HCT116 (cell line): Measurements from ENCODE around the gene TMEM238L.

Source experiments
- POLR2AphosphoS5 ChIP-seq: IDR thresholded peaks from 2 replicates; pipeline ENCODE4 v1.6.1; 2011; ENCODE audit warnings: mild to moderate bottlenecking, low read depth, low read length, moderate library complexity
- TF ChIP-seq, protein P1 (sequence below), 3 experiments: fragments of 200-600 bp in 1 of 3; sonication (generic) in 1 of 3; IDR thresholded peaks in 2 of 3; conservative IDR thresholded peaks in 1 of 3; 2 replicates each; pipeline ENCODE4 v1.5.1; 2012 to 2017; ENCODE audit warnings: low read depth in 2 of 3, low read length in 2 of 3, antibody characterized with exemption in 1 of 3, borderline replicate concordance in 1 of 3, control low read depth in 1 of 3, mild to moderate bottlenecking in 1 of 3, mixed read lengths in 1 of 3, mixed run types in 1 of 3, moderate library complexity in 1 of 3; ENCODE audit not compliant: insufficient read depth in 1 of 3
- TF ChIP-seq, protein P2 (sequence below): IDR thresholded peaks from 2 replicates; pipeline ENCODE4 v1.6.1; 2011; ENCODE audit warnings: mild to moderate bottlenecking, low read length, moderate library complexity; ENCODE audit not compliant: insufficient replicate concordance; ENCODE audit errors: extremely low read depth

- TF ChIP-seq, protein P1, sequence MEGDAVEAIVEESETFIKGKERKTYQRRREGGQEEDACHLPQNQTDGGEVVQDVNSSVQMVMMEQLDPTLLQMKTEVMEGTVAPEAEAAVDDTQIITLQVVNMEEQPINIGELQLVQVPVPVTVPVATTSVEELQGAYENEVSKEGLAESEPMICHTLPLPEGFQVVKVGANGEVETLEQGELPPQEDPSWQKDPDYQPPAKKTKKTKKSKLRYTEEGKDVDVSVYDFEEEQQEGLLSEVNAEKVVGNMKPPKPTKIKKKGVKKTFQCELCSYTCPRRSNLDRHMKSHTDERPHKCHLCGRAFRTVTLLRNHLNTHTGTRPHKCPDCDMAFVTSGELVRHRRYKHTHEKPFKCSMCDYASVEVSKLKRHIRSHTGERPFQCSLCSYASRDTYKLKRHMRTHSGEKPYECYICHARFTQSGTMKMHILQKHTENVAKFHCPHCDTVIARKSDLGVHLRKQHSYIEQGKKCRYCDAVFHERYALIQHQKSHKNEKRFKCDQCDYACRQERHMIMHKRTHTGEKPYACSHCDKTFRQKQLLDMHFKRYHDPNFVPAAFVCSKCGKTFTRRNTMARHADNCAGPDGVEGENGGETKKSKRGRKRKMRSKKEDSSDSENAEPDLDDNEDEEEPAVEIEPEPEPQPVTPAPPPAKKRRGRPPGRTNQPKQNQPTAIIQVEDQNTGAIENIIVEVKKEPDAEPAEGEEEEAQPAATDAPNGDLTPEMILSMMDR (IDR thresholded peaks at IDR 0.05 in 2 of 3, conservative IDR thresholded peaks at IDR 0.05 in 1 of 3; ENCODE audit: borderline replicate concordance in 1 of 3, insufficient read depth in 1 of 3, low read depth in 2 of 3, low read length in 2 of 3): no peak
- TF ChIP-seq POLR2AphosphoS5: no peak
- TF ChIP-seq, protein P2, sequence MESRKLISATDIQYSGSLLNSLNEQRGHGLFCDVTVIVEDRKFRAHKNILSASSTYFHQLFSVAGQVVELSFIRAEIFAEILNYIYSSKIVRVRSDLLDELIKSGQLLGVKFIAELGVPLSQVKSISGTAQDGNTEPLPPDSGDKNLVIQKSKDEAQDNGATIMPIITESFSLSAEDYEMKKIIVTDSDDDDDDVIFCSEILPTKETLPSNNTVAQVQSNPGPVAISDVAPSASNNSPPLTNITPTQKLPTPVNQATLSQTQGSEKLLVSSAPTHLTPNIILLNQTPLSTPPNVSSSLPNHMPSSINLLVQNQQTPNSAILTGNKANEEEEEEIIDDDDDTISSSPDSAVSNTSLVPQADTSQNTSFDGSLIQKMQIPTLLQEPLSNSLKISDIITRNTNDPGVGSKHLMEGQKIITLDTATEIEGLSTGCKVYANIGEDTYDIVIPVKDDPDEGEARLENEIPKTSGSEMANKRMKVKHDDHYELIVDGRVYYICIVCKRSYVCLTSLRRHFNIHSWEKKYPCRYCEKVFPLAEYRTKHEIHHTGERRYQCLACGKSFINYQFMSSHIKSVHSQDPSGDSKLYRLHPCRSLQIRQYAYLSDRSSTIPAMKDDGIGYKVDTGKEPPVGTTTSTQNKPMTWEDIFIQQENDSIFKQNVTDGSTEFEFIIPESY: no peak
Measured at GRCh38 chr17:10754861-10755591, 48.9 kb downstream of the TMEM238L start.
